Measurements from ENCODE around the gene RNF217. TPM values are rescaled to one million over a fixed set of nuclear protein-coding genes. Genes with fewer than 3 reads are reported as not detected.
A peak's percentile ranks its signal among the peaks of the same experiment; 100 is the strongest.

RNF217 gene
- total RNA-seq, 1 experiment from 2014 or later: 11.3 TPM

- no peak for DNase-seq (ENCODE audit: low read depth)
These were observed 25.9 kb downstream of the RNF217 start for GRCh38 chr6:124987999-124988591.

DNA sequence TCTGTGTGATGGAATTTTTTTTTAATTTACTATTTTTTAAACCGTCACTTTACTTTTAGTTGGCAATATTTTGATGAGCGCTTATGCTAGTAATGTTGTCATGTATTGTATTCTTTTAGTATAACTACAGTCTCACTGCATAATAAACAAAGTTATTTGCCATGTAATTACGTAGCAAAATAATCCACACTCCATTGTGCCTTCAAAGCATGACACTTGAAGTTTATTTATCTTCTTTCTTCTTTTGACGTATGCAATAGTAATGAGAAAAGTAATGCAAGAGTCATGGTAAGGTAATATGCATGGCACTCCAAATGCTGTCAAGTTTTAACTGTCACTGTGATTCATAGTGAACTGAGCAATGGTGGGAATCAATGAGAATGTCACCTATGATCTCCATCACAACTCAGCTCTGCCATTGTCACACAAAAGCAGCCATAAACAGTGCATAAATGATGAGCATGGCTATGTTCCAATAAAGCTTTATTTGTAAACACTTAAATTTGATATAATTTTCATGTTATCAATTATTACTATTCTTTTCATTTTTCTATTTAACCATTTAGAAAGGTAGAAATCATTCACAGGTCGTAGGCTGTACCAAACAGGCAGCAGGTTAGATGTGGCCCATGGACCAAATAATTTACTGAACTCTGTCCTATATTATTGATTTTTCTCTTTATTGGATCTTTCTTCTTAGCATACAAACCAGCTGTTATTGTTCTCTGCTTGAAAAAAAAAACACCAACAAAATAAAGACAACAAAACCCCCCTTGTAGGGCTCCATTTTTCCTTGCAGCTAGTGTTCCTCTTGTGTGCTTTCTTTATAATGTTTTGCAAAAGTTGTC lies 27.1 kb downstream of the RNF217 start:
- no peak for DNase-seq (ENCODE audit: low read depth)

DNA sequence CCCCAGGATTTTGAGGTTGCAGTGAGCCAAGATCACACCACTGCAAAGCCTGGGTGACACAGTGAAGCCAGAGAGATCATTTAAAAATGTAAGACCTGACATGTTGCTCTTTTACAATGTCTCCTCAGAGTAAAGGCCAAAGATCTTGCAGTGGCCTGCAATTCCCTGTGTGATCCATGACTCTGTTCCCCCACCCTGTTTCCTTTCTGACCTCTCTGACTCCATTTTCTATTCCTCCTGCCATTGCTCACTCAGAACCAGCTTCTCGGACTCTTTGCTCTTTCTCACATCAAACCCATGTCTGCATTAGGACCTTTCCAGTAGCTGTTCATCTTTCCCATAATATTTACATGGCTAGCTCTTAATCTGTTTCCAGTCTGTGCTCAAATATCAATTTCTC lies 28.8 kb downstream of the RNF217 start:
- DNase-seq (ENCODE audit: low read depth): no peak

DNA sequence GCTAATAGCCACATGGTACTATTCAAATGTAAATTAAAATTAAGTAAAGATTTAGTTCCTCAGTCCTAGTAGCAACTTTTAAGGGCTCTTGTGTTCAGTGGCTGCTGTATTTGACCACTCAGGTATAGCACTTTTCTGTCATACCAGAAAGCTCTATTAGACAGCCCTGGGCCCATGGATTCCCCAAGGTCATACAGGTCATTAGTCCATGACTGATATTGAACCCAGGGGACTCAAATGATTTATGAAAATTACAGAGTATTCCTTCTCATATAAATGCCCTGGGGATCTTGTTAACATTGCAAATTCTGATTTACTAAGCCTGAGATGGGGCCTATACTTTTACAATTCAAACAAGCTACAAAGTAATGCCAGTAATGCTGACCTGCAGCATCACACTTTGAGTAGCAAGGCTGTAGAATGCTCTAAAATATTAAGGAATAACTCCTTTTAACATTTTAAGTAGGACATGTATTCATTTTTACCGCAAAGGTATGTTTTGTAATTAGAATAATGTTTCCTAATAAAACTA lies 29.6 kb downstream of the RNF217 start:
- DNase-seq (ENCODE audit: low read depth): no peak

DNA sequence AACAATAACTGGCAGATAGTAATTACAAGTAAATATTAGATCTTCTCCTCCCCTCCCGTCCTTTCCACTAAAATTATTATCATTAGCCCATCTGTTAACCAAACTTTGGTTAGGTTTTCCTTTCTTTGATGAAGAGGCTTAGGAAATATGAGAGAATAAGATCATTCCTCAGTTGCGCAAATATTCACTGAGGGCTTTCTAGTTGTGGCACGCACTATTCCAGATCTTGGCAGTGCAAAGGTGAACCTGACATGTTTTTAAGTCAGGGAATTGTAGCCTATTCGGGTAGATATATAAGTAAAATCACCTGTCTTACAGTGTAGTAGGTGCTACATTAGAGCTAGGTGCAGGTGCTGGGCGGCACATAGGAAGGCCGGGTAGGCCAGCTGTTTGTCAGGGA lies 31.1 kb downstream of the RNF217 start:
- DNase-seq (ENCODE audit: low read depth): no peak

- DNase-seq (ENCODE audit: low read depth): peak; percentile 62
These were observed 32.4 kb downstream of the RNF217 start for GRCh38 chr6:124994648-124995047.

- DNase-seq (ENCODE audit: low read depth): peak; percentile 57
These were observed 32.9 kb downstream of the RNF217 start for GRCh38 chr6:124995131-124995530.

DNA sequence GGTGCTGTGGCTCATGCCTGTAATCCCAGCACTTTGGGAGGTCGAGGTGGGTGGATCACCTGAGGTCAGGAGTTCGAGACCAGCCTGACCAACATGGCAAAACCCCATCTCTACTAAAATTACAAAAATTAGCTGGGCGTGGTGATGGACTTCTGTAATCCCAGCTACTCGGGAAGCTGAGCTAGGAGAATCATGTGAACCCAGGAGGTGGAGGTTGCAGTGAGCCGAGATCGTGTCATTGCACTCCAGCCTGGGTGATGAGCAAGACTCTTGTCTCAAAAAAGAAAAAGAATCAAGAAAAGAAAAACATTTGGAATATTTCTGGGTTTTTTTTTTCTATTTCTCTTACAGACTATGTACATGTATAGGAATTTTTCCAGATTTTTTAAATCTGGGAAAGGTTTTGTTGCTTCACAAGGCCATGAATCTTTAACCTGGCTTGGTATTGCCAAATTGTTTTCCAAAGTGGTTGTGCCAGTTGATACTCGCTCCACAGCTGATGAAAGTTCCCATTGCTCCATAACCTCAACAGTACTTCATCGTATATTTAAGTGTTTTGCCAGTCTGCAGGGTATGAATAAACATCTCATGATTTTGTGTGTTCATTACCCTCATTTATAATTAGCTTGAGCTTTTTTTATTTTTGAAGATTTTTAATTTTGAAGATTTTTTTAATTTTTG lies 33.5 kb downstream of the RNF217 start:
- DNase-seq (ENCODE audit: low read depth): no peak

DNA sequence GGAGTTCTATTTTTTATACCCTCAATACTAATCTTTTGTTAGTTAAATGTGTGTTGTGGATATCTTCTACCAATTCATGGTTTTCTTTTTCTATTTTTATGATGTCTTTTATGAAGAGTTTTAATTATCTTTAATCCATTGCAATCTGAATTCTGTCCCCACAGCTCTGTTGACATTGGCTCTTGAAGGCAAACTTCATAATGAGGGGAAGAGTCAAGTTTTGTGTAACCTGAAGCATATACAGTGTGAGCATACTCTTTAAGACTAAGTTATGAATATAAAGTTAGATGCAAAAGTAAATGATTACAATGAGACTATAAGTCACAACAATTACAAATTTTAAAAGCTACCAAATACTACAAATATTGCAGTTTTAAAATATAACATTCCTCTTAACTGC lies 34.2 kb downstream of the RNF217 start:
- no peak for DNase-seq (ENCODE audit: low read depth)

DNA sequence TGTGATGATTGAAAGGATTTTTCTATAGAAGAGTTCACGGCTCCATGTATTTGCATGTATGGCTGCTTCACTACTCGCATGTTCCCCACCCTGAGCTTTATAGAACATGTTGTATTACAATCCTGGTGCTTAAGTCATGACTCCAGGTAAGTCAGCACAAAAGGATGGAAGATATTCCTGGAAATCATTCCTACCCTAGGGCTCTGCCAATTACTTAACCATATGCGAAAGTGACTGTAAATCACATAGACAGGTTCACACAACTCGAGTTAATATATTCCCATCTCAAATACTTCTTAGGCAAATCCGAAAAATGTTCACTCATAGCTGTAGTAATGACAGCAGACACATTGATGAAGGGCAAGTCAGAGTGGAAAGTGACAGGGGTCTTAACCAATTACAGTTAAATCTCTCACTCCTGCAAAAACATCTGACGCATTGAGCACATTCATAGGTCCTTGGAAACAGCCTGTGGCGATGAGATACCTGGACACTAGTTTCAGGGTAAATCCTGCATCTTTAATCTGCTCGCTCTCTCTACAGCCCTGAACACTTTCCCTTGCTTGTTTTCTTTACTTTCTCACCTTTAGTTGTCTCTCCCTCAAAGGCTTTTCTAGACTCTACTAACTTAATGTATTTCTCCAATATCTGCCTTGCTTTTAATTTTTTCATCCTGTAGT lies 35.1 kb downstream of the RNF217 start:
- no peak for DNase-seq (ENCODE audit: low read depth)

DNA sequence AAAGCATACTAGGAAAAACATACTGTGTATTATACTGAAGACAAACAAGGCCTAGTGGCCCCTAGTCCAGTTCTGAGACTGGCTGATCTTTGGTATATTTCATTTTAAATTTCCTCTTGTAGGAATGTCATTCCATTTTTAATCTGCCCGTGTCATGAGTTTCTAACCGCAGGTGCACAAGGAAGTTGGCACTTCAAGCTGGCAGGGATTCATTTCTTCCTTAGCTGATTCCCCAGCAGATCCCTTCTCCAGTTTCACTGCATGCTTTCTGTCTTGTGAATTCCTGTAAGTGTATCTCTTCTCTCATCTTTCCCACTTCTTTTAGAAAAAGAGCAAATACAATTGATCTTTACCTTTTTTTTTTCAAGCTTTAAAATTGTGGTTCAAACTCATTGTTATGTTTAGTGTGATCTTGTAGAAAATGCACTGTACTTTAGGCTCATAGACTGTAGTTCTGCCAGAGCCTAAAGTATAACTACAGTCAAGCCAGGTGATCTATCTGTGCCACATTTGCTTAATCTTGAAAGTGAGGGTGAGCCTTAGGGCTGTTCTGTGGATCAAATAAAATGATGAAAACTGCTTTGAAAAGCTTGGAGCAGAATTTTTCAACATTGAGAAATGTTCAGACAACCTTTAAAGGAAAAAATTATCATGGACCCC lies 37.0 kb downstream of the RNF217 start:
- peak; percentile 69 for DNase-seq (ENCODE audit: low read depth)

DNA sequence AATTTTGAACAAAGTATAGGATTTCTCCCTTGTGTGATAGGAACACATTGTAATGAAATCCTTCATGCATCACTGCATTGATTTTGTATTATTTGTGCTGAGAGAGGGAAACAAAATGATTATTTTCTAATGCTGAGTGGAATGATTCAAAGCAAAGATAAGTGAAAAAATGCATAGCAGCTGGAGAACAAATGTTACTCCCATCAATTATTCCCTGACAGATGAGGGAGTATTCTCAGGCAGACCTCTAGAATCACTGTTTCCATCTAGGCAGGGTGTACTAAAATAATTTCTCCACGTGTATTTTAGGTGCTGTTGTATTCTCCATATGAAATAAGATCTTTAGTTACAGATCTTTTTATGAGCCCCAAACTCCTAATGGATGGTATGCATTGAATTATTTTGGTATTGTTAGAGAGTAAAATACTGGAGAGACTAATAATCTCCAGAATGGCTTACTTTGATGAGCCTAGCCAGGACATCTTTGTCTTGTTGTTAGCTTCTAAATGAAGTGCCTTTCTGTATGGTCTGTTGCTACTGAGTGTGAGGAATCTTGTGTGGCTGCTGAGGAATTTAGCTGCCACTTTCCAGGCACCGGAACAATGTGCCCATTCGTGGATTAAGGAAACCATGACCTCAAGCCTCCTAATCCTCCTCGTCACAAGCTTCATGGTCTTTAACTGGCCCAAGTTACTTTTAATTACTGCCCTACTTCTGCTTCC lies 39.6 kb downstream of the RNF217 start:
- DNase-seq (ENCODE audit: low read depth): peak; percentile 86

- no peak for DNase-seq (ENCODE audit: low read depth)
These were observed 40.1 kb downstream of the RNF217 start for GRCh38 chr6:125002406-125002741.

DNA sequence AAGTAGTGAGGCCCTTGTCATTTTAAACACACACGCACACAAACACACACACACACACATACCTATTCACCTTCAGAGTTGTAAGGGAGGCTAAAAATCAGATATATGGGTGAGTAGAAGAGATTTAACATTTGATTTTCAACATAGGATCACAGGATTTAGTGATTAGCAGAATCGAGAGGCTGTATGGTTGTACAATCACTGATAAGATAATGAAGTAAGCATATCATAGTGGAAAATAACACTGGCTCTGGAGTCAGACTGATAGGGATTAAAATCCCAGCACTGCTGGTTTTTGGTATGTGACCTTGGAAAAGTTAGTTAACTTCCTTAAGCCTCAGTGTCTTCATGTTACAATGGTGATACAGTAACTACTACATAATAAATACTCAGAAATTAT lies 40.8 kb downstream of the RNF217 start:
- no peak for DNase-seq (ENCODE audit: low read depth)

GRCh38 chr6:125004198-125004597 lies 42.0 kb downstream of the RNF217 start:
- DNase-seq (ENCODE audit: low read depth): peak; percentile 74

- no peak for DNase-seq (ENCODE audit: low read depth)
These were observed 42.8 kb downstream of the RNF217 start for GRCh38 chr6:125004797-125005595.

DNA sequence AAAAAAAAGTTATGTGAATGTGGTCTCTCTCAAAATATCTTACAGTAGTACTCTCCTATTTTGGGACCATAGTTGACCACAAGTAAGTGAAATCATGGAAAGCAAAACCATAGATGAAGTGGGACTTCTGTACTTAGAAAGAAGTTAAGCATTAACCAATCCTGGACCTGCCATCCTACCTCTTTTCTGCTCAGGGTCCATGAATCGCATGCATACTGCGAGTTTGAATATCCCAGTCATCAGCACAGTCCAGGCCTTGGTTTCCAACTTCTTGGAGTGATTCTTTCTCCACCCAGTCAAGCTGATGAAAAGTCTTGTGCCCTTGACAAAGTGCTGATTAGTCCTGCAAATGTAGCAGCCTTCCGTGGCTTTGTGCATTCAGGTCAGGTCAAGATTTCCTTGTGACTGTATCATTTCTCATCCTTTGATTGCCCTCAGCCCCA lies 46.0 kb downstream of the RNF217 start:
- DNase-seq (ENCODE audit: low read depth): peak; percentile 75

GRCh38 chr6:125008957-125009356 lies 46.7 kb downstream of the RNF217 start:
- no peak for DNase-seq (ENCODE audit: low read depth)

DNA sequence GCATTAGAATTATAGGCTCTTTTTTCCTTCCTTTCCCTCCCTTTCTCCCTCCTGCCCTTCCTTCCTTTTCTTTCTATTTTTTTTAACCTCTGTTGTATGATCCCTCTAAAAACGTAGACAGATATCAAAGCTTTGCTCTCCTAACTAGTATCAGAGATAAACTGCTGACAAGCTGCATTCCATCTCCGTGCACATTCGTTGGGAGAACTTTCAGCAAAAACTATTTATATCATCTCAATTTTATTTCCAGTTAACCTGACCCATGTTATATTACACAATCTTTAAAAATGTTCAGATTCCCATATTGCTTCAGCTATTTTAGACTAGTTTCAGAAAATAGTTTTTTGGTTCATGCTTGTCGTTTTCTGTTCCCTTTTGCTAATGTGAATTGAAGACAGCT lies 47.3 kb downstream of the RNF217 start:
- DNase-seq (ENCODE audit: low read depth): no peak

All from LHCN-M2 (cell line).